ENCODE measurements around the gene ZNF319.

- no peak for TF ChIP-seq GATA2 (IDR thresholded peaks at IDR 0.05; ENCODE audit: low read depth, low read length)
- no peak for TF ChIP-seq GATA3 (IDR thresholded peaks at IDR 0.05; ENCODE audit: low read depth, low read length)
Measured at GRCh38 chr16:58048494-58049231, 48.2 kb upstream of the ZNF319 start.

All from SH-SY5Y (cell line).